MM.1S (cell line): Measurements from ENCODE around the gene WASF2.

Experiments
- EZH2 ChIP-seq: fragments of 300-600 bp; sonication (generic); optimal IDR thresholded peaks from 2 replicates; pipeline ENCODE3; 2017; ENCODE audit warnings: low read depth, mild to moderate bottlenecking, antibody characterized with exemption, low read length, mixed read lengths
- TF ChIP-seq, protein P1 (sequence below): fragments of 300-600 bp; sonication (generic); IDR thresholded peaks from 2 replicates; pipeline ENCODE4 v1.5.1; 2016; ENCODE audit warnings: antibody characterized with exemption, low read length, mixed read lengths

- TF ChIP-seq, protein P1, sequence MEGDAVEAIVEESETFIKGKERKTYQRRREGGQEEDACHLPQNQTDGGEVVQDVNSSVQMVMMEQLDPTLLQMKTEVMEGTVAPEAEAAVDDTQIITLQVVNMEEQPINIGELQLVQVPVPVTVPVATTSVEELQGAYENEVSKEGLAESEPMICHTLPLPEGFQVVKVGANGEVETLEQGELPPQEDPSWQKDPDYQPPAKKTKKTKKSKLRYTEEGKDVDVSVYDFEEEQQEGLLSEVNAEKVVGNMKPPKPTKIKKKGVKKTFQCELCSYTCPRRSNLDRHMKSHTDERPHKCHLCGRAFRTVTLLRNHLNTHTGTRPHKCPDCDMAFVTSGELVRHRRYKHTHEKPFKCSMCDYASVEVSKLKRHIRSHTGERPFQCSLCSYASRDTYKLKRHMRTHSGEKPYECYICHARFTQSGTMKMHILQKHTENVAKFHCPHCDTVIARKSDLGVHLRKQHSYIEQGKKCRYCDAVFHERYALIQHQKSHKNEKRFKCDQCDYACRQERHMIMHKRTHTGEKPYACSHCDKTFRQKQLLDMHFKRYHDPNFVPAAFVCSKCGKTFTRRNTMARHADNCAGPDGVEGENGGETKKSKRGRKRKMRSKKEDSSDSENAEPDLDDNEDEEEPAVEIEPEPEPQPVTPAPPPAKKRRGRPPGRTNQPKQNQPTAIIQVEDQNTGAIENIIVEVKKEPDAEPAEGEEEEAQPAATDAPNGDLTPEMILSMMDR: no peak
- no peak for TF ChIP-seq EZH2
Measured at GRCh38 chr1:27364696-27365371, 125.1 kb downstream of the WASF2 start.
